Measurements from ENCODE around the gene PLSCR3. TPM values are rescaled to one million over a fixed set of nuclear protein-coding genes. Genes with fewer than 3 reads are reported as not detected.

Gene PLSCR3
- total RNA-seq, 1 experiment from 2014 or later: 31.5 TPM

GRCh38 chr17:7411427-7411750 lies 17.1 kb upstream of the PLSCR3 start:
- Histone ChIP-seq H3K9ac (ENCODE audit: extremely low read depth, insufficient read length, low read length) (no peak overlapping the region), H3K23ac (ENCODE audit: insufficient read length, low read depth, low read length) (no peak overlapping the region), H3K9me3 (ENCODE audit: control insufficient read depth, low read depth, low read length) (no peaks in the 10 kb centered on the region), H3T11ph (ENCODE audit: low read length) (no peak overlapping the region), H2AFZ (ENCODE audit: low read length) (no peak overlapping the region), H2BK15ac (ENCODE audit: low read depth, low read length) (no peak overlapping the region), H3K27me3 (ENCODE audit: insufficient read depth, low read length) (no peaks in the 10 kb centered on the region), H4K8ac (replicated peaks; ENCODE audit: insufficient read length, low read depth, low read length) (no peak overlapping the region), H3K56ac (ENCODE audit: insufficient read length, low read depth, low read length) (no peak overlapping the region), H3K4ac (ENCODE audit: low read depth, low read length) (no peak overlapping the region), H3K27ac (ENCODE audit: insufficient read length, low read depth, low read length) (no peak overlapping the region), H2BK12ac (ENCODE audit: insufficient read length, low read depth, low read length) (no peak overlapping the region), H2AK5ac (ENCODE audit: insufficient read length, low read length) (no peak overlapping the region), H2BK20ac (ENCODE audit: low read depth, low read length, poor library complexity, severe bottlenecking) (no peak overlapping the region), H3K18ac (ENCODE audit: insufficient read length, low read depth, low read length) (no peak overlapping the region), H3K79me1 (ENCODE audit: insufficient read depth, low read depth, low read length, poor library complexity, severe bottlenecking) (no peaks in the 10 kb centered on the region), H4K91ac (ENCODE audit: insufficient read length, low read depth, low read length) (no peak overlapping the region), H3K4me2 (ENCODE audit: insufficient read depth, insufficient read length, low read length) (no peak overlapping the region), H2BK120ac (ENCODE audit: low read depth, low read length, poor library complexity, severe bottlenecking) (no peak overlapping the region), H3K14ac (ENCODE audit: insufficient read depth, low read length) (no peak overlapping the region), H2BK5ac (ENCODE audit: insufficient read length, low read length) (no peak overlapping the region), H3K79me2 (ENCODE audit: insufficient read depth, low read length) (no peaks in the 10 kb centered on the region), H3K23me2 (ENCODE audit: insufficient read length, low read depth, low read length, poor library complexity, severe bottlenecking) (no peaks in the 10 kb centered on the region), H4K5ac (ENCODE audit: insufficient read length, low read depth, low read length) (no peak overlapping the region), H4K20me1 (ENCODE audit: control insufficient read depth, insufficient read depth, insufficient read length) (no peaks in the 10 kb centered on the region), H3K4me1 (ENCODE audit: insufficient read depth, low read length) (no peaks in the 10 kb centered on the region; the same call in 1 of the 2 replicates)
- Mint-ChIP-seq H3K9me3 (peaks cover 0 to 2% of the 10 kb centered on the region in 2 experiments; a peak in 1 of 5 replicates), H3K36me3 (ENCODE audit: insufficient read depth in 1 of 3, low read depth in 3 of 3) (peaks cover 20 to 55% (median 41%) of the 10 kb centered on the region in 3 experiments), H3K4me3 (no peak overlapping the region), H3K4me1 (peaks cover 9 to 29% of the 10 kb centered on the region in 2 experiments), H3K27me3 (ENCODE audit: low read depth) (no peaks in the 10 kb centered on the region), H3K27ac (no peak overlapping the region)
- WGBS (ENCODE audit: extremely low coverage, insufficient read length, low lambda C conversion rate): no CpG with 5 or more reads among the region's 8 CpGs
- no peak for DNase-seq
- no peak for TF ChIP-seq CTCF (conservative IDR thresholded peaks at IDR 0.05)

Data from H9 (cell line).